ENCODE data around the gene DCDC2C. TPM values are rescaled to one million over a fixed set of nuclear protein-coding genes. Genes with fewer than 3 reads are reported as not detected.

Gene DCDC2C
- total RNA-seq, 4 donors from 2014 or later: 0.19 to 4.0 TPM; not detected in 2

GRCh38 chr2:3737128-3737527, 33.8 kb downstream of the DCDC2C start:
- no peak for TF ChIP-seq EP300 (IDR thresholded peaks at IDR 0.05)
- TF ChIP-seq CTCF (IDR thresholded peaks at IDR 0.05): no peak
- TF ChIP-seq POLR2A (IDR thresholded peaks at IDR 0.05): no peak
- no peak for TF ChIP-seq POLR2AphosphoS5 (IDR thresholded peaks at IDR 0.05)
- Histone ChIP-seq H3K36me3 (no peaks in the 10 kb centered on the region), H3K4me3 (no peak overlapping the region), H3K4me1 (no peaks in the 10 kb centered on the region), H3K9me3 (no peaks in the 10 kb centered on the region), H3K27ac (no peak overlapping the region), H3K27me3 (peaks cover 12% of the 10 kb centered on the region)
- WGBS, 2 donors (ENCODE audit: low coverage in 1 of 2): 65 to 86% methylated on average over 5 to 7 of the region's 9 CpGs
- no peak for ATAC-seq

DNA sequence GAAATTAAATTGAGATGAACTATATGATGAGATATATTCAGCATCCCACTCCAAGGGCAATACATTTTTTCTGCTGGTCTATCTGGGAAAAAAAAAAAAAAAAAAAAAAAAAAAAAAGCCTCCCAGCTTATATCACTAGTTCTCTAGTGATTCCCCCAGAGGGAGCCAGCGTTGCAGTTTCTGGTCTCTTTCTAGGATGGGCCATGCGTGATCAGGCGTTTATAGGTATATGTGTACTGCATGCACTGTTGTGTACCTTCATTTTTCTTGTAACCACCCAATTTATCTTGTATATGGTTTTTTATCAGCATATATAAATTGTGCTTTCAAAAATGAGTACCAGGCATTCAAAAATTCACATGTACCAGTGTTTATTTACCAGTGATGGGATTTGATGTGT, 35.1 kb downstream of the DCDC2C start:
- Histone ChIP-seq H3K4me3 (no peak overlapping the region), H3K36me3 (no peaks in the 10 kb centered on the region), H3K27me3 (peaks cover 12% of the 10 kb centered on the region), H3K4me1 (no peaks in the 10 kb centered on the region), H3K27ac (no peak overlapping the region), H3K9me3 (no peaks in the 10 kb centered on the region)
- no peak for ATAC-seq
- 14 to 40% methylated on average over 1 to 3 of the region's 3 CpGs for WGBS, 2 donors (ENCODE audit: low coverage in 1 of 2)
- TF ChIP-seq POLR2A (IDR thresholded peaks at IDR 0.05): no peak
- TF ChIP-seq POLR2AphosphoS5 (IDR thresholded peaks at IDR 0.05): no peak
- no peak for TF ChIP-seq EP300 (IDR thresholded peaks at IDR 0.05)
- TF ChIP-seq CTCF (IDR thresholded peaks at IDR 0.05): no peak

- Histone ChIP-seq H3K27ac (no peak overlapping the region), H3K4me3 (no peak overlapping the region), H3K9me3 (no peaks in the 10 kb centered on the region), H3K36me3 (no peaks in the 10 kb centered on the region), H3K27me3 (peaks cover 20% of the 10 kb centered on the region), H3K4me1 (no peaks in the 10 kb centered on the region)
- 80 to 90% methylated on average over 1 to 2 of the region's 19 CpGs for WGBS, 2 donors (ENCODE audit: low coverage in 1 of 2)
- no peak for ATAC-seq
- TF ChIP-seq POLR2A (IDR thresholded peaks at IDR 0.05) (no peak), POLR2AphosphoS5 (IDR thresholded peaks at IDR 0.05) (no peak), EP300 (IDR thresholded peaks at IDR 0.05) (no peak), CTCF (IDR thresholded peaks at IDR 0.05) (no peak)
Measured at GRCh38 chr2:3739313-3739712, 35.9 kb downstream of the DCDC2C start.

GRCh38 chr2:3741396-3741795, 38.0 kb downstream of the DCDC2C start:
- TF ChIP-seq POLR2AphosphoS5 (IDR thresholded peaks at IDR 0.05): no peak
- no peak for TF ChIP-seq CTCF (IDR thresholded peaks at IDR 0.05)
- no peak for TF ChIP-seq EP300 (IDR thresholded peaks at IDR 0.05)
- no peak for TF ChIP-seq POLR2A (IDR thresholded peaks at IDR 0.05)
- H3K9me3 ChIP-seq: no peaks in the 10 kb centered on the region
- no peaks in the 10 kb centered on the region for H3K4me1 ChIP-seq
- 79 to 83% methylated on average over 2 to 8 of the region's 8 CpGs for WGBS, 2 donors (ENCODE audit: low coverage in 1 of 2)
- no peak for ATAC-seq
- H3K27me3 ChIP-seq: peaks cover 10% of the 10 kb centered on the region
- no peaks in the 10 kb centered on the region for H3K36me3 ChIP-seq
- no peak overlapping the region for H3K27ac ChIP-seq
- H3K4me3 ChIP-seq: no peak overlapping the region

DNA sequence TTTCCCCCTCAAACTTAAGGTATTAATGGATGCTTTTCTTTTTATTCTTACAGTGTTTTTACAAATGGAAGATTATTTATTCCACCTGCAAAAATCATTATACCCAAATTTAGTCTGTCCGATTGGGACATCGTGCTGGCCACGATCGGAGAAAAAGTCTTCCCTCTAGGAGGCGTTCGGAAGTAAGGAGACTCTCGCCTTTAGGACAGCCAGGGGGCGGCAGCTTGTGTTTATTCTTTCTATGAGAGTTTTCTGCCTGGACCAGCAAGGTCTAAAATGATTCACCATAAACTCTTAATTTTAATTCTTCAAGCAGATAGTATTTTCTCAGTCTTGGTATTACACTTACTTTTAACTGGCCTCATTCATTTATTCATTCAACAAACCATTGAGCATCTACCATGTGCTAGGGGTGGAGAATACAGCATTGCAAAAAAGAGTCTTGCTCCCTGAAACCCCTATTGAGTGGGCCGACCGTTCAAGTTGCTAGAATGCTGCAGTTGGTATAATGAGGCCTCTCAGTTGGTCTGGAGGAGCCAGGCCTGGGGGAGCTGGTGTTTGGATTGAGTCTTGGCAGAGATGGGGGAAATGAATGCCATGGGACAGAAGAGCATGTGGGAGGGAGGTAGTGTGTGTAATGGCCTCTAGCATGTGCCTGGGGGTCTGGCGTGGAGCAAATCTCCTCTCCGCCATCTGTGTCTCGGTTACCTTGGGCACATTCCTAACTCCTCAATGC, 38.7 kb downstream of the DCDC2C start:
- ATAC-seq: no peak
- TF ChIP-seq CTCF (IDR thresholded peaks at IDR 0.05) (no peak), POLR2A (IDR thresholded peaks at IDR 0.05) (no peak), EP300 (IDR thresholded peaks at IDR 0.05) (no peak), POLR2AphosphoS5 (IDR thresholded peaks at IDR 0.05) (no peak)
- Histone ChIP-seq H3K4me1 (no peaks in the 10 kb centered on the region), H3K27ac (no peak overlapping the region), H3K36me3 (no peaks in the 10 kb centered on the region), H3K27me3 (peaks cover 14% of the 10 kb centered on the region), H3K9me3 (no peaks in the 10 kb centered on the region), H3K4me3 (no peak overlapping the region)
- WGBS, 2 donors (ENCODE audit: low coverage in 1 of 2): 87 to 94% methylated on average over 8 to 13 of the region's 13 CpGs
